HG02885 (cell line): Measurements from ENCODE around the gene GGCT.

ENCODE experiments used
- ATAC-seq: cut with Tn5 transposase; IDR thresholded peaks from one replicate; pipeline ENCODE4 v1.9.1; 2021; ENCODE audit warnings: mild to moderate bottlenecking; ENCODE audit not compliant: unreplicated experiment, poor library complexity

Gene GGCT

DNA sequence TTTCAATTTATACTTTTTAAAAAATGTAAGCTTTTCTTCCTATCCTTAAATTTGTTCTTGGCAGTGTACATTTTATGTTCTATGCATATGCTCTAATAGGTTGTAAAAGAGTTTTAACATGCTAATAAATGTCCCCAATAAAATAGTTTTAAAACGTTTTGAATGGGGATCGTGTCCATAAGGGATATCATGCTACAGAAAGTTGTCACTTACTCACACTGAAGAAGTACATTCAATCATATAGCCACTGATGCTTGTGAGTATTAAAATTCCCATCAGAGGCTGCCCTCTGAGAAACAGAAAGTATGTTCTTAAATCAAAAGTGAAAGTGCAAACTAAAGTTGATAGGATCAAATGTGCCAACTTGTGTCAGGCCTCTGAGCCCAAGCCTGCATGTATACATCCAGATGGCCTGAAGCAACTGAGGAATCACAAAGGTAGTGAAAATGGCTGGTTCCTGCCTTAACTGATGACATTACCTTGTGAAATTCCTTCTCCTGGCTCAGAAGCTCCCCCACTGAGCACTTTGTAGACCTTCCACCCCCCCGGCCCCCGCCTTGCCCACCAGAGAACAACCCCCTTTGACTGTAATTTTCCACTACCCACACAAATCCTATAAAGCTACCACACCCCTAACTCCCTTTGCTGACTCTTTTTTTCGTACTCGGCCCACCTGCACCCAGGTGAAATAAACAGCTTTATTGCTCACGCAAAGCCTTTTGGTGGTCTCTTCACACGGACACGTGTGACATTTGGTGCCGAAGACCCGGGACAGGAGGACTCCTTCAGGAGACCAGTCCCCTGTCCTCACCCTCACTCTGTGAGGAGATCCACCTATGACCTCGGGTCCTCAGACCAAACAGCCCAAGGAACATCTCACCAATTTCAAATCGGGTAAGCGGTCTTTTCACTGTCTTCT, 25.2 kb downstream of the GGCT start:
- no peak for ATAC-seq

DNA sequence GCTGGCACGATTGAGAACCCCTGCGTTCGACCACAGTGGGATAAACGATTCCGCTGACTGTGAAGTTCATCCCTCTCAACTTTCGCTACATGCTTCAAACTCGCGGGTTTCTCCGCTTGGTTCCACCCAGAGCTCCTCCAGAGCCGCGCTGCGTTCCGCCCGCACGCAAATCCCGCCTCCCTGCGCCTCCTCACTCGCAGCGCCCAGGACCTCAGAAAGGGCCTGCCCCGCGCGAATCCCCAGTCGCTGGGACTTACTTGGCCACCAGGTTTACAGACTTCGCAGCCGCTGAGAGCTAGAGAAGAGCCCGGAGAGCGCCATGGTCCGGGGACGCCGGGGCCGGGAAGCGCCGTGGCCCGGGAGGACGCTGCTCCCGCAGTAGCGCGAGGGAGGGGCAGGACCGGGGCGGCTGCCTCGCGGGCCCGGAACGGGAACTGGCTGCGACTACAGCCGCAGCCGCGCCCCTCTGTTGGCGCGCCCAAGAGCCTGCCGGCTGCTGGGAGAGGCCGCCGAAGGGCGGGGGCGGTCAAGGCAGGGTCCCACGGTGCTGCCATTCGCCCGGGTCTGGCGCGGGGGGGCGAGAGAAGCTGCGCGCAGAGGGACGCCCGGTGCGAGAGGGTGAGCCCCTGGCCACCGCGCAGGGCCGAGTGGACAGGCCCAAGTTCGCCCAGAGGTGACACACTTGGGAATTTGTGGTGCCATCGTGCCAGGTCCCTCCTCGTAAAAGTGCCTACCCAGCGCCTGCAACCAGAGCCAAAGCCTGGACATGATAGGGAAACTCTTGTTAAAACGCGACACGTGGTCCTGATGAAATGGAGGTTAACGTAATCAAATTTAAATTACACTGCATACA, 26.1 kb downstream of the GGCT start, which contains the start of gene NOD1:
Gene NOD1 (minus strand): TSS at position 436 of the 853 bp plus-strand sequence. CDS start 21,863 bp downstream, outside the sequence.
- peak; percentile 93 for ATAC-seq

DNA sequence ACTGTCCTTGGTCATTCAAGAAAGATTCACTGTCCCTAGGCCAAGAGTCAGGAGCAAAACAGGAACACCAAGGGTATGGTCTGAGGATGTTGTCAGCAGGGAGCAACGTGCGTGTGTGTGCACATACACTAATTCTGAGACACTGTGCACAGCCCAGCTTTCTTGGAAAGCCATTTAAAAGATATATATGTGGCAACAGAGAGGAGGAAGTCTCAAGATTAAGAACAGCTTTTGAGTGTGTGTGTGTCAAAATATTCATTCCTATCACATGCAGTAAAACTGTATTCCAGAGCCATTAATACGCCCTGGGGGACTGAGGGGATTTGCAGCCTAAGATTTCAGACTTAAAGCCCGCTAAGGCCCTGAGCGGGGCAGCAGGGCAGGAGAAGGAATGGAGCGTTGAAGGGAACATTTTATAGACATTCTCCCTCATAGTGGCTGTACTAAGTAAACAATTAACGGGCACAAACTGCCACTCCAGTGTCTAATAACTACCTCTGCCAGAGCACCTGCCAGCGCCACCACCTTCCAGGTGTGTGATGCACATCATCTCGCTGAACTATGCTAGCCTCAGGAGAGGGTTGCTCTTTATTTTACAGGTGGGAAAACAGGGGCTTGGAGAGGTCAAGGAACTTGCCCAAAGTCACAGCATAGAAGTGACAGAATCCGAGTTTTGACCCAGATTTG, 28.0 kb downstream of the GGCT start:
- no peak for ATAC-seq

DNA sequence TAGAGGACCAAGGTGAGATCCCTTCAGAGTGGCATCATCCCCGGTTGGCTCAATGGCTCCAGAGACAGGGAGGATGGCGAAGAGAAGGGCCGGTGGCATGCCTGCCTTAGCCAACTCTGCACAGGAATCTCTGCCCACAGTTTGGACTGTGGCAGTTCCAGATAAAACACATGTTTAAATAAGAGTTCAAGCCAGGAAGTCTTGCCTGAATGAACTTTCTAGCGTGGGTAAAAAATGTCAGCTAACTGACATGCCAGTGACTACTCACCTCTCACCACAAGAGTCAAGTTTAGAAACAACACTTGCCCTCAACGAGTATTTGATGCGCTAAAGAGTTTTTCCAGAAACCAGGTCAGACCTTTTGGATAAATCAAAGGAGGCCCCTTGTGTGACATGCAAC, 29.0 kb downstream of the GGCT start:
- no peak for ATAC-seq

DNA sequence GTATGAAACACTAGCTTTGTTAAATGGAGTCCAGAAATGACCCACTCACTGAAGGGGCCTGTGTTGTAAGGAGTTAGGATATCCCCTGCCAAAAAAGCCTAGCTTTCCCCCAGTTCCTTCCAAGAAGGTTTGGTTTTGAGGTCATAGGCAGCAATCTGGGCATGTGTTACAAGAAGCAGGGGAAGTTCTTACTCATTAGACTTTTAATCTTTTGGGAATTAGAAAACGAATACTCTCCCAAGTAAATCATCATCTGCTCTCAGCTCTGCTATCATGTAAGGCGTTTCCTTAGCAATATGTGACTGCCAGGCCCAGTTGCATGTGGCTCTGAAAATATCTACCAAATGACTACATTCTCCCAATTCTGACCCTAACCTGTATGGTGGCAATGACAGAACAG, 29.7 kb downstream of the GGCT start:
- no peak for ATAC-seq

DNA sequence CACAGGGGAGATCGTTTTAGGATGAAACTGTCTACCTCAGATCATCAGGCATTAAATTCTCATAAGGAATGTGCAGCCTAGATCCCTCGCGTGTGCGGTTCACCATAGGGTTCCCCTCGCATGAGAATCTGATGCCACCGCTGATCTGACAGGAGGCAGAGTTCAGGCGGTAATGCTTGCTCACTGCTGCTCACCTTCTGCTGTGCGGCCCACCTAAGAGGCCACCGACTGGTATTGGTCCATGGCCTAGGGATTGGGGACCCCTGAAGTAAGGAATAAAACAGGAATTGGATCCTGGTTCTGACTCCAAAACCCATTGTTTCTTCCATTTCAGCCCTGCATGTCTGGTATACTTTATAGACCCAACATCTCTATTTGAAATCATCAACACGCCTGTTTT, 30.1 kb downstream of the GGCT start:
- no peak for ATAC-seq

DNA sequence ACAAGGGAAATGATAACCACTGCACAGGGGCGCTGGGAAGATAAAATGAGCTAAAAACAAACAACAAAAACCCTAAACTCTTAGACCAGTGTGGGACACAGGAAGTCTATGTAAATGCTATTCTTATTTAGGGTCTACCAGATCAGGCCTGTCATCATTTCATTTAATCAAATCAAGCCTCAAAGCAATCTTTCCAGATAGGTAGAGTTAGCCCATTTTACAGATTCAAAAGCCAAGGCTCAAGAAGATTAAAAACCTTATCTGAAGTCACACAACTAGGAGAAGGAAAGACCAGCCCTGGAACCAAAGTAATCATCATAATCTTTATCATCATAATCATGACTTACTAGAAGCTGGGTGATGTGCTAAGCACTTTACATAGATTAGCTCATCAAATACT, 30.7 kb downstream of the GGCT start:
- ATAC-seq, result no peak

DNA sequence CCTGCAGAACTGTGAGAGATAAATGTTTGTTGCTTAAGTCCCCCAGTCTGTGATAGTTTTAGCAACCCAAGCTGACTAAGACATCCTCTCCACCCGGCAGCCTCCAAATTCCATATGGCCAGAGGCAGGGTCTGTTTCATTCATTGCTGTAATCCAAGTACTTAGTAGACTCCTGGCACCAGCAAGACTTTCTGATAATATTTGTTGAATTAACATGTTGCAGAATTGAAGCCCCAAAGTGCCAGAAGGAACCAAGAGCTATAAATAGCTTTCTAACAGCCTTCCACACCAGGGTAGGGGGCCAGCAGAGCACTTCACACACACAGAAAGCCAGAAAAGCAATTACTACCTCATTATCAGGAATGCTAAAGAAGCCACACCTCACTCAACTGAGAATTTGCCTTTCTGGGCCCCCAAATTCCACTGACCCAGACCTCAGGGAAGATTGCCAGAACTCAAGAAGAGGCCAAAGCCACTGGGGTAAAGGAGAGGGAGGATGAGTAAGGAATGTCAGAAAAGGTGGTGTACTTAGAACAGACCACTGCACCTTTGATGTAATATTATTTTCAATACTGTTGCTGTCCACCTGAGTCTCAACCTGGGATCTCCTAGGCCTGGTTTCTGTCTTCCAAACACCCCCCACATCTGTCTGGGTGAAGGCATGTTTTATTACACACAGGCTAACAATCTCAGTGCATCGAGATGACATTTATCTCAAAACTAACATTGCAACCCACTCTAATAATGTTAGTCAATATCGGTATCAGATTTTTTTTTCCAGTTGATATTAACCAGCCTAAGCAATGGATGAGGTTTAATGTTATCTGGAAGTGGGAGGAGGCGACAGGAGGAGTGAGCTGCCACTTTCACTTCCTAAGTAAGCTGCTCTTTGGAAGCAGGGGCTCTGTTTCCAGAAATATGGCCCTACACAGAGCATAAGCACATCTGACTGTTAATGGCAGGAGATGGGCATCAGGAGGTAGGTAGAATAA, 31.5 kb downstream of the GGCT start:
- no peak for ATAC-seq

DNA sequence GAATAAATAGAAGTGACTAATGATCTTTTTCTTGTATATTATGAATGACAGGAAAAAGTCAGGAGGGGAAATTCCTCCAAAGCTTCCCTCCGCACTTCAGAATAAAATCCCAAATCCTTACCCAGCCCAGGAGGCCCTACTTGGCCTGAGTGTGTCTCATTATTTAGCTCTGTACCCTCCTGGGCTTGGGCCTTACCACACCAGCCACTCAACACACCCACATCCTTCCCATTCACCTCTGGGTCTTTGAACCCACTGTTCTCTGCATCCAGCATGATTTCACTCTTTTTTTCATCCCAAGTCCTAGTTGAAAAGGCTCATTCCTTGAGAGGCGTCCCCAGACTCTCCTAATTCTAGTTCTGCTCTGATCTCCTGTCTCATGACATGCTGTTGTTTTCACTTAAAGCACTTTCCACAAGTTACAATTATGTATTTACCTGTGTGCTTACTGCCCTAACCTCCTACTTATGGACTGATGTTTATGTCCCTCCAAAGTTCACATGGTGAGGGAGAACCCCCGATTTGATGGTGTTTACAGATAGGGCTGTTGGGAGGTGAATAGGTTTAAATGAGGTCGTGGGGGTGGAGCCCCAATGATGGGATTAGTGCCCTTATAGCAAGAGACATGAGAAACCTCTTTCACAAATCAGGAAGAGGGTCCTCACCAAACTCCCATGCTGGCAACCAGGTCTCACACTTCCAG, 32.4 kb downstream of the GGCT start:
- no peak for ATAC-seq

DNA sequence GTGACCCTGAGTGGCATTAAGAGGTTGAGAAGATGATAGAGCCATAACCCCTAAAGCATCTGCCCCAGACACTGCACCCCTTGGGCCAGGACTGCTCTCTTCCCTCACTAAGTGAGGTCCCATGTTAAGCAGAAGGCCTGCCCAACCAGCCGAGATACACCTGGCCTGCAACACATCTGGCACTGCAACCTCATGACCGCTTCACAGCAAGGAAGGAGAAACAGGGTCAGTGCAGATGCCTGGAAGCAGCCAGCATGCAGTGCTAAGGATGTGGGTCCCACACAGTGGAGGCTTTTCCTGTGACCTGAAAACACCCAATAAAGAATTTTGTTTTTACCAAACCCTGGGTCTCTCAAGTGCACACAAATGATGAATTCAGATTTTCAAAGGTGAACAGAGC, 33.4 kb downstream of the GGCT start:
- no peak for ATAC-seq

DNA sequence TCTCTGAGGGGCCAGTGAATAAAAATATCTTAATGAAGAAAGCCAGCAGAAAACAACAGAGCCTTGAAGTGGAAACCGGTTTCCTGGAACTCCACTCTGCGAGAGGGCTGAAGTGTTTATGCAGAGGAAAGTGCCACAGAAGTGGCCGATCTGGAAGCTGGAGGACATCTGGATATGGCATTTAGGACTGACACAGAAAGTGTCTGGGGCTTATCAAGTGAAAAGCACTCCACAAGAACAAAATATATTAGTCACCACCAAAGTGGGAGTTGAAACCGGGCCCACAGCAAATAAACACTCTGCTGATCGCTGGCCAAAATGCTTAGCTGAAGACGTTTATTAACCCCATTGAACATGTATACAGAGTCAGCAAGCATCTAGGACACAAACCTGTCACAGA, 33.9 kb downstream of the GGCT start:
- ATAC-seq, result no peak

DNA sequence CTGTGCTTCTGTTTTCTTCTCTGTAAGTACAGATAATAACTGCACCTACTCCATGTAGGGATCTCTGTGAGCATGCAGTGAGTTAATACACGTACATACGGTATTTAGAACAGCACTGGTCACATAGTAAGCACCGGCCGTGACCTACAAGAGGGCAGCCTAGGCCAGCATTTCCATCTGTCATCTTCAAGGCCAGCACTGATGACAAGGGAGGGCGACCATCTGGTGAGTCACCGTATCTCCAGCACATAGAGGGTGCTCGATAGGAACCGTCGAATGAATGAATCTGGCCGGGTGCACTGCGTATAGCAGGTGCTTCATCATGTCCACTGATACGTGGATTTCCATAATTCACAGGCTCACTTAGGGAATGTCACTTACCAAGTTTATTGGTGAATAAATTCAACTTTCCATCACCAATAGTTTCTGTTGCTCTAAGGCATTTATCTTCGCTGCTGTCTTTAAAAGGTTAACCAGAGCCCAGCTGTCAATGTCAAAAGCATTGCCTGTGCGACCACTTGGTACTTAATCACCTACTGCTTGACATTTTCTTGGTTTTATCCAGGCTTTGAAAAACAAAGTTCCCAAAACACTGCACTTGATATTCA, 34.4 kb downstream of the GGCT start:
- no peak for ATAC-seq

DNA sequence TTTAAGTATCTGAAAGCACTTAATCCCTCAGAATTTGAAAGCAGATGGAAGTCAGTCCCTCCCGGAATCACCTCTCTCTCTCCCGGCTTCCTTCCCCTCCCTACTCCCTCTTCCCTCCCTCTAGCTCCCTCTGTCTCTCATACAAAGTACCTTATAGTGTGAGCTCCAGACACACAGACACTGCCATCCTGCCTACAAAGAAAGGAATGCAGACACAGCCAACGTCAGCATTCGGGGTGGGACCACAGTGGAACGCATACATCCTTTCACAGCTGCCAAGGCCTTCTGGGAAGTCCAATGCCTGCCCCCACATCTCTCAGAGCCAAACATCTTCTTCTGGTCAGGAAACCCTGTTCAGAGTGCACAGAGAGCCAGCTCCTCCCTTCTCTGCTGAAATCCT, 35.3 kb downstream of the GGCT start:
- no peak for ATAC-seq

DNA sequence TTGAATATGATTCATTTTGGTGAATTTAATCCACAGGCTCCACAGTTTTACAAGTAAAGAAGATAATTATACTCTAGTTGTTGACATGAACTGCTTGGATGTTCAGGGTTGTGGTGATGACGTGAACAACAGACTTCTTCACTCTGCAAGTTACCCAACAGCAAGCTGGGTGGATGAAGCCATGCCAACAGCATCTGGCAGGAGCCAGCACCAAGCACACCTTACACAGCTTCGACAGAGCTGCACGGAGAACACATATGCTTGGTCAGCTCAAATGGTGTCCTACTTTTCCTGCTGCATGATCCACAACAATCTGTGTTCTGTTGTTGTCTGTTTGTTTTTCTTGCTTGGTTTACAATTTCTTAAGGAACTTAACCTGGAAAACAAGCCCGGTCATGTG, 35.8 kb downstream of the GGCT start:
- ATAC-seq, result no peak

DNA sequence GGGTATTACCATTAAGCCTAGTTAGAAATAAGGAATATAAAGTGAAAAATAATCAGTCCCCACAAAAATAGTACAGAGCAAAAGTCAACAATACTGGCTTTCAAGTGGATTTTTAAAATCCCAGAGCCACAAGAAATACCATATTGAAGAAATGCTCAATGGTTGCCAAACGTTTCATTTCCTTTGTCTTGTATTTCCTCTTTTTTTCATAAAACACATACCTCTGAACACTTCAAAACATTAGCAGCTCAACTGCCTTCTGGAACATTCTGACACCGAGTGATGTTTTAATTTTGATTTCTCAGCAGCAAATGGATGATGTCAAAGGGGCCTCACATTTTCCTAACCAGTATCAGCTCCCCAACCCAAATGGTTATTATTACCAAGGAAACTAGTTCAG, 36.6 kb downstream of the GGCT start:
- no peak for ATAC-seq

DNA sequence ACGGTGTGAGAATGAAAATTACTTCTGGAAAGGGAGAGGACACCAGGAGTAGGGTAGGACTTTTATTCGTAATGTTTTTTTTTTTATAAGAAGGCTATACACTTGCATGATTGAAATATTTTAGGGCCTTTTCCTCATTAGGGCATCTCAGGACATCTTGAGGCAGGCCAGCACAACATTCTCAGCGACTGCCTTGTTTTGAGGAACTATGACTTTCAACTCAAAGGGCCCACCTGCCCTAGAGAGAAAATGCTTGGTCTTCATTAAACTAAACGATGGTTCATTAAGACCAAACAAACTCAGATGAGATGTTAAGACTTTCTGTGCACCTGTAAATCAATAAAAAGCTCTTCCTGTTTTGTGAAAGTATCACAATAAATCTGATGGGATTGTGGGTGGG, 37.4 kb downstream of the GGCT start:
- ATAC-seq, result no peak

DNA sequence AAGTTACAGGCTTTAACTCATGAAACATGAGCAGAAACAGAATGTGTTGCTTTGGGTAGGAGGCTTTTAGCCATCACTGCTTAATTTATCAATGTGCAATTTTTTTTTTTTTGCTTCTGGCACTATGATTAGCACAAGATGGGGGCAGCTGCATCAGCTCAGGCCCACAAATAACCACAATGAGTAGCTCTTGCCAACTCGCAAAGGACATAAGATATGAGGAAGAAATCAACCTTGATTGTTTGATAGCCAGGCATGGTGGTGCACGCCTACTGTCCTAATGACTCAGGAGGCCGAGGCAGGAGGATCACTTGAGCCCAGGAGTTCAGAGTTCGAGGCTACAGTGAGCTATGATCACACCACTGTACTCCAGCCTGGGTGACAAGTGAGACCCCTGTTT, 38.4 kb downstream of the GGCT start:
- ATAC-seq, result no peak

DNA sequence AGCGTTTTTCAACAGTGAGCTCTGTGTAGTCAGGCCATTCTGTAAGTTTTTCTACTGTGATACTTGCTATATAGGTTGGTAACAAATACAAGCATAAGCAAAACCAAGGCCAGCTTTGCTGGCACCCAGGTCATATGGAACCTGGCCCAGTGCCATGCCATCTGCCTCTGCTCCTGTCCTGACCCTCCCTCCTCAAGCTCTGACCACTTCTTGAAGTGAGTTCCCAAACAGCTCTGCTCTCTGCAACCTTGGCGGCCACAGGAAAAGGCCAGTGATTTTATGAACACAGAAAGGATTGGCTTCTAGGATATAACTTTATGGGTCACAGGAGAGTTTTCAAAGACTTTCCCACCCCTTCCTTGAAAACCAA, 38.8 kb downstream of the GGCT start:
- ATAC-seq, result no peak
